ENCODE measurements around the gene CDC14A. TPM values are rescaled to one million over a fixed set of nuclear protein-coding genes. Genes with fewer than 3 reads are reported as not detected.

Gene CDC14A
- total RNA-seq, 1 experiment from 2014 or later: 6.8 TPM

GRCh38 chr1:100438375-100438774 lies 86.1 kb downstream of the CDC14A start:
- Histone ChIP-seq H3K4me1 (ENCODE audit: insufficient read depth, low read length, poor library complexity, severe bottlenecking) (peaks cover 8% of the 10 kb centered on the region), H3K27me3 (replicated peaks; ENCODE audit: insufficient read depth, low read depth, low read length, poor library complexity) (no peaks in the 10 kb centered on the region), H3K27ac (ENCODE audit: low read depth, low read length, poor library complexity, severe bottlenecking) (no peak overlapping the region), H3K4me3 (ENCODE audit: low read depth, low read length, poor library complexity, severe bottlenecking) (no peak overlapping the region), H3K9me3 (ENCODE audit: low read depth, low read length, poor library complexity, severe bottlenecking) (no peaks in the 10 kb centered on the region), H3K36me3 (ENCODE audit: insufficient read depth, low read length, poor library complexity, severe bottlenecking) (no peaks in the 10 kb centered on the region)
- no TSS peak for BruUV-seq (replicated peaks)
- ChIA-PET CTCF (no interaction called here), POLR2A (ENCODE audit: low non-redundant PET) (no interaction called here)
- no peak for DNase-seq (ENCODE audit: low spot score)
- intact Hi-C loops (cut with micrococcal nuclease; ENCODE audit: unreplicated experiment): no loop called here
- no peak for TF ChIP-seq CTCF (conservative IDR thresholded peaks at IDR 0.05; ENCODE audit: low read depth, low read length)
- TF ChIP-seq EZH2 (IDR thresholded peaks at IDR 0.05; ENCODE audit: borderline replicate concordance, low read depth, low read length, poor library complexity, severe bottlenecking): no peak

GRCh38 chr1:100438789-100439188 lies 86.5 kb downstream of the CDC14A start:
- Histone ChIP-seq H3K36me3 (ENCODE audit: insufficient read depth, low read length, poor library complexity, severe bottlenecking) (no peaks in the 10 kb centered on the region), H3K27me3 (replicated peaks; ENCODE audit: insufficient read depth, low read depth, low read length, poor library complexity) (no peaks in the 10 kb centered on the region), H3K9me3 (ENCODE audit: low read depth, low read length, poor library complexity, severe bottlenecking) (no peaks in the 10 kb centered on the region), H3K27ac (ENCODE audit: low read depth, low read length, poor library complexity, severe bottlenecking) (no peak overlapping the region), H3K4me1 (ENCODE audit: insufficient read depth, low read length, poor library complexity, severe bottlenecking) (peaks cover 4% of the 10 kb centered on the region), H3K4me3 (ENCODE audit: low read depth, low read length, poor library complexity, severe bottlenecking) (no peak overlapping the region)
- CTCF ChIA-PET: no interaction called here
- POLR2A ChIA-PET (ENCODE audit: low non-redundant PET): no interaction called here
- no peak for DNase-seq (ENCODE audit: low spot score)
- TF ChIP-seq EZH2 (IDR thresholded peaks at IDR 0.05; ENCODE audit: borderline replicate concordance, low read depth, low read length, poor library complexity, severe bottlenecking) (no peak), CTCF (conservative IDR thresholded peaks at IDR 0.05; ENCODE audit: low read depth, low read length) (no peak)
- intact Hi-C loops (cut with micrococcal nuclease; ENCODE audit: unreplicated experiment): no loop called here
- no TSS peak for BruUV-seq (replicated peaks)

- intact Hi-C loops (cut with micrococcal nuclease; ENCODE audit: unreplicated experiment): loop anchor here (5.0 kb wide), 1 partner anchor 633 kb away; no protein-coding TSS in a partner anchor
- CTCF ChIA-PET: no interaction called here
Measured at GRCh38 chr1:100440075-100440809, 87.9 kb downstream of the CDC14A start.

More at GRCh38 chr1:100440075-100440809, 87.9 kb downstream of the CDC14A start:
- POLR2A ChIA-PET (ENCODE audit: low non-redundant PET): no interaction called here
- no peak for DNase-seq (ENCODE audit: low spot score)
- TF ChIP-seq EZH2 (IDR thresholded peaks at IDR 0.05; ENCODE audit: borderline replicate concordance, low read depth, low read length, poor library complexity, severe bottlenecking) (no peak), CTCF (conservative IDR thresholded peaks at IDR 0.05; ENCODE audit: low read depth, low read length) (no peak)
- no peak overlapping the region for H3K27ac ChIP-seq (ENCODE audit: low read depth, low read length, poor library complexity, severe bottlenecking)
- H3K4me1 ChIP-seq (ENCODE audit: insufficient read depth, low read length, poor library complexity, severe bottlenecking): no peaks in the 10 kb centered on the region
- BruUV-seq (replicated peaks): no TSS peak
- H3K36me3 ChIP-seq (ENCODE audit: insufficient read depth, low read length, poor library complexity, severe bottlenecking): no peaks in the 10 kb centered on the region
- H3K27me3 ChIP-seq (replicated peaks; ENCODE audit: insufficient read depth, low read depth, low read length, poor library complexity): no peaks in the 10 kb centered on the region
- no peaks in the 10 kb centered on the region for H3K9me3 ChIP-seq (ENCODE audit: low read depth, low read length, poor library complexity, severe bottlenecking)
- no peak overlapping the region for H3K4me3 ChIP-seq (ENCODE audit: low read depth, low read length, poor library complexity, severe bottlenecking)
